ENCODE data around the gene RIF1.

The RIF1 gene, protein sequence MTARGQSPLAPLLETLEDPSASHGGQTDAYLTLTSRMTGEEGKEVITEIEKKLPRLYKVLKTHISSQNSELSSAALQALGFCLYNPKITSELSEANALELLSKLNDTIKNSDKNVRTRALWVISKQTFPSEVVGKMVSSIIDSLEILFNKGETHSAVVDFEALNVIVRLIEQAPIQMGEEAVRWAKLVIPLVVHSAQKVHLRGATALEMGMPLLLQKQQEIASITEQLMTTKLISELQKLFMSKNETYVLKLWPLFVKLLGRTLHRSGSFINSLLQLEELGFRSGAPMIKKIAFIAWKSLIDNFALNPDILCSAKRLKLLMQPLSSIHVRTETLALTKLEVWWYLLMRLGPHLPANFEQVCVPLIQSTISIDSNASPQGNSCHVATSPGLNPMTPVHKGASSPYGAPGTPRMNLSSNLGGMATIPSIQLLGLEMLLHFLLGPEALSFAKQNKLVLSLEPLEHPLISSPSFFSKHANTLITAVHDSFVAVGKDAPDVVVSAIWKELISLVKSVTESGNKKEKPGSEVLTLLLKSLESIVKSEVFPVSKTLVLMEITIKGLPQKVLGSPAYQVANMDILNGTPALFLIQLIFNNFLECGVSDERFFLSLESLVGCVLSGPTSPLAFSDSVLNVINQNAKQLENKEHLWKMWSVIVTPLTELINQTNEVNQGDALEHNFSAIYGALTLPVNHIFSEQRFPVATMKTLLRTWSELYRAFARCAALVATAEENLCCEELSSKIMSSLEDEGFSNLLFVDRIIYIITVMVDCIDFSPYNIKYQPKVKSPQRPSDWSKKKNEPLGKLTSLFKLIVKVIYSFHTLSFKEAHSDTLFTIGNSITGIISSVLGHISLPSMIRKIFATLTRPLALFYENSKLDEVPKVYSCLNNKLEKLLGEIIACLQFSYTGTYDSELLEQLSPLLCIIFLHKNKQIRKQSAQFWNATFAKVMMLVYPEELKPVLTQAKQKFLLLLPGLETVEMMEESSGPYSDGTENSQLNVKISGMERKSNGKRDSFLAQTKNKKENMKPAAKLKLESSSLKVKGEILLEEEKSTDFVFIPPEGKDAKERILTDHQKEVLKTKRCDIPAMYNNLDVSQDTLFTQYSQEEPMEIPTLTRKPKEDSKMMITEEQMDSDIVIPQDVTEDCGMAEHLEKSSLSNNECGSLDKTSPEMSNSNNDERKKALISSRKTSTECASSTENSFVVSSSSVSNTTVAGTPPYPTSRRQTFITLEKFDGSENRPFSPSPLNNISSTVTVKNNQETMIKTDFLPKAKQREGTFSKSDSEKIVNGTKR (N-terminal part only)

DNA sequence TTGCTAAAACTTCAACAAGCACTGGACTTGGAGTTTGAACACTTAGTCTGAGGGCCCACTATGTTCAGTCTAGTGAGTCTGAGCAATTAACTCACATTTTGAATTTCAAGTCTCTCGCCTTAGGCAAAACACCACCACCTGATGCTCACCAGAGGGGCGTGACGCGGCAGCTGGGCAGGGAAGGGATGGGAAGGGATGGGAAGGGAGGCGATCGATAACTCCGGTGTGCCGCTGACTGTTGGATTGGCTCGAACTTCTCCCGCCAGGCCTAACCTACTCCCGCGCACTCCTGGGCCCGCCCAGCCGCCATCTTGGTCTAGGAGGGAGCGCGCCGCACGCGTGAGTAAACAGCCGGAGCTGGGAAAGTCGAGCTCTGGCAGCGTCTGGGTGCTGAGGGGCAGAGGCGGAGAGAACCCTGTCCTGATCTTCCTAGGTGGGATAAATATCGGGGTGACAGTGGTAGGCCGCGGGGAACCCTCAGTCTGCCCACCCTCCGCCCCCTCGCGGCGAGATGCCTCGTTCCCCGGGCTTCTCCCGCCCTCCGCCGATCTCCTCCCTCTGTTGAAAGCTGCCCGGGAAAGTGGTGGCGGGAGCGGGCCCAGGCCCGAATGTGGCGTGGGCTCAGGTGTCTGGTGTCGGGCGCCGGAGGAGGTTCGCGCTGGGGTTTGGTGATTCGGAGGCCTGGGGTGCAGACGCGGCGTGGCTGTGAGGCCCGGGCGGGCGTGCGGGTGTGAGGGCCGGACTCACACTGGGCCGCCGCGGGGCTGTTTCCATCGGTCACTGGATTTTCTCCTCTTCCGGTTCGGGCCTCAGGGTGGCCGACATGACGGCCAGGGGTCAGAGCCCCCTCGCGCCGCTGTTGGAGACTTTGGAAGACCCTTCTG lies at the start of gene RIF1:
Gene RIF1, plus strand, starts transcription at position 302 of the 884 bp plus-strand sequence. Its CDS starts 522 bp downstream, at position 824.
- DNase-seq, result peak; percentile 75

DNA sequence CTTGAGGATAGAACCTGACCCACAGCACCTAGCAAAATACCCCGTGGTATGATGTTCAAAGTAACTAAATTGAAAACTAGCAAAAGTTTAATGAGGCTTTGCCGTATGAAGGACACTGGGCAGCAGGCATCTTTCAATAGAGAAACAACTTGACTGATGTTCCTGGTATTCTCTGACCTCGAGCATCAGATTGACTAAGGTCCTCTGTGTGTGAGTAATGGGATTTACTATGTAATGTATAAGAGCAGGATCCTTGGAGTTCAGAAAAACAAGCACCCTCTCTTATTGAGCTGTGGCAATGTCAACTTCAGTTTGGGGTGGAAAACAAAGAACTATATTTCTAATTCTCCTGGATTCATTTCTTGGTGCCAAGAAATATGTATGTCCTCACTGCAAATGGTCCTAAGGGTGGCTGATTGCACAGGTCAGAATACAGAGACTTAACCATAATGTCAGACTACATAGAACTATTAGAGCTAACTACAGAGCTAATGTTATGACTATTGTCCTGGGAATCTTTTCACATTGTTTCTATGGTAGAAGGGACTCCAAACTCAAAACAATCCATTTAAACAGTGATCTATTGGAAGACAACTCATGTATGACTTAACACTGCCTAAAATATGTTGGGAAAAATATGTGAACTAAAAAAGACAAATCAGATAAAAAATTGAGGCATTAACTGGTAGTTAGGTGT lies 47.9 kb upstream of the RIF1 start:
- DNase-seq, result no peak

DNA sequence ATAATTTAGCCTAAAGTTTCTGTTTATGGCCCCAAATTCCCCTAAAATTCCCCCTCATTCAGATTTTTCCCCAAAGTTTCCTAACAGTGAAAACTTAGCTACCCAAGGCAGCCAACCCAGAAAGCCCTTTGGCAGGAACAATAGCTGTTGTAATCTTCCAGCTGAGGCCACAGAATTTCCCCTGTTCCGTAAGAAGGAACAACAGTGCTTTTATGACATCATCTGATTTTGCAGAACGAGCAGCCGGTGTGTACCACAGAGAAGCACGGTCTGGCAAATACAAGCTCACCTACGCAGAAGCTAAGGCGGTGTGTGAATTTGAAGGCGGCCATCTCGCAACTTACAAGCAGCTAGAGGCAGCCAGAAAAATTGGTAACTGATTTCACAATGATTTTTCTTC lies 46.0 kb upstream of the RIF1 start:
- no peak for DNase-seq

DNA sequence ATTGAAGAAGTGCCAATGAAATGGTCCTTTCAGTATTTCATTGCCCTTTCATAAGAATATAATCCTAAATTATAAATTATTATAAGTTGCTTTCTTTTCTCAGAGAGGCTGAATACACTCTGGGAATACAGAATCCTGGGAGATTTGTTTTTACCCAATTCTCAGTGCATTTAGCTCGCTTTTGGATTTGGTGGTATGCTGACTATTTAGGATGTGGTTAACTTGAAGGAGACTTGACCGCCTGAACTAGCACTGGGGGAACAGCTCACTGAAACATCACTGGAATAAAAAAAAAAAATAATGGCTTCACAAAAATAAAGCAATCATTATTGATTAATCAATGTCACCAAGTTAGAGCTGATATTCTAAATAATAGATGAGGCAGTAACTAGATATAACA lies 42.1 kb upstream of the RIF1 start:
- no peak for DNase-seq

DNA sequence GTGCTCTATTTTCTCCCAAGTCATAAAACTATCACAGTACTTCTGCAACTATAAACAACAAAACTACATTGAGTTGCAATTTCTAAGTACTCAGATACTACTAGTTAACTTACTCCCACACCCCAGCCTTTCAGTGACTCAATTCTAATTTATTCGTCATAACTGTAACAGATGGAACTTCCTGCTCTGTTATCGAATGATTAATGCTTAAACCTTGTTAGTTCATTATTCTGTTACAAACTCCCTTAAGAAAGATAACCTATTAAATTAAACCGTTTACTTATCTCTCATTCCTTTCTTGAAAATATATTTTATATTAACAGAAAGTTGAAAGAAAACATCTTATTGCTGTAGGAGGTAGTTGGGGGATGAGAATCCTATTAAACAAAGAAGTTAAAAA lies 35.3 kb upstream of the RIF1 start:
- DNase-seq, result no peak

DNA sequence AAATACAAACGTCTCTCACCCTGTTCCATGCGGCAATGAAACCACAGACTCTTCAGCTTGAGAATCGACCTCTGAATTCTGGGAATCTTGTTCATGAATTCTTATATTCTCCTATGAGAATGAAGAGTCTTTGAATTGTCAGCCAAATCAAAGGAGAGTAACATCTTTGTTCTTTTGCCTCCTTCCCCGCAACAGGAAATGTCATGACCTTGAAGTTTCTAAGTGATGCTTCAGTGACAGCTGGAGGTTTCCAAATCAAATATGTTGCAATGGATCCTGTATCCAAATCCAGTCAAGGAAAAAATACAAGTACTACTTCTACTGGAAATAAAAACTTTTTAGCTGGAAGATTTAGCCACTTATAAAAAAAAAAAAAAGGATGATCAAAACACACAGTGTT lies 30.5 kb upstream of the RIF1 start:
- no peak for DNase-seq

DNA sequence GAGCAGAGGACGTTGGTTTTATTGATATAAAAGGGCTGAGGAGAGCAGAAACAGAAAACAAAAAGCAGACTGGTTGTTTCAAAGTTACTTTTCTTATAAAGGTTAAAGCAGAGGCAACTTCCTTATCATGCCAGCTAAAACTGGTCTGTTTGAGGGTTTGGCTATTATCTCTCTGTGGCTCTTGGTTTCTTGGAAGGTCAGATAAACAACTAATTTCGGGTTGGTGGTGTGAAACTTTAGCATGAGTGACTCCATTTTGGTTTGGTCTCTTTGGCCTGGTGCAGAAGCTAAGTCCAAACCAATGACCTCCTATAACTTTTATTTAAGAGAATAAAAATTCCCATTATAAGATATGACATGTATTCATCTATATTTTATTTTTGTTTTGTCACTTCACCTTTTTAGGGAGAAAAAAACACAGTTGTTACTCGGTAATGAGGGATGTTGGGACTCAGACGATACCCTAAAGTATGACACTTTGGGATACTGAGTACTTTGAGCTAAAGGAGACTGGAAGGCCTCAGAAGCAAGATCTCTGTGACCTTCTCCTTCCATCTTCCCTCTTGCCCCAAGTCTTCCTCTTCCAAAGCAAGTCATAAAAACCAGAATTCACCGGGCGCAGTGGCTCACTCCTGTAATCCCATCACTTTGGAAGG lies 29.0 kb upstream of the RIF1 start:
- DNase-seq, result no peak

DNA sequence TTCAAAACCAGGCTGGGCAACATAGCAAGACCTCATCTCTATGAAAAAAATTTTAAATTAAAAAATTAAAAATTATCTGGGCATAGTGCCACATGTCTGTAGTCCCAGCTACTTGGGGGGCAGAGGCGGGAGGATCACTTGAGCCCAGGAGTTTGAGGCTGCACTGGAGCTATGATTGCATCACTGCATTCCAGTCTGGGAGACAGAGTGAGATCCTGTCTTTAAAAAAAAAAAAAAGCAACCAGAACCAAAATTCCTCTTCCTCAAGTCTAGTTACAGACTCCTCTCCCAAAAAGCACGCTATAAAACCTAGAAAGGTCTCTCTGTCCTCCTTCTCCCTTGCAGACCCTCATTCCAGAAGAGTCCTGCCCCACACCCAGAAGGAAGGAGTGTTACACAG lies 28.4 kb upstream of the RIF1 start:
- DNase-seq, result no peak

DNA sequence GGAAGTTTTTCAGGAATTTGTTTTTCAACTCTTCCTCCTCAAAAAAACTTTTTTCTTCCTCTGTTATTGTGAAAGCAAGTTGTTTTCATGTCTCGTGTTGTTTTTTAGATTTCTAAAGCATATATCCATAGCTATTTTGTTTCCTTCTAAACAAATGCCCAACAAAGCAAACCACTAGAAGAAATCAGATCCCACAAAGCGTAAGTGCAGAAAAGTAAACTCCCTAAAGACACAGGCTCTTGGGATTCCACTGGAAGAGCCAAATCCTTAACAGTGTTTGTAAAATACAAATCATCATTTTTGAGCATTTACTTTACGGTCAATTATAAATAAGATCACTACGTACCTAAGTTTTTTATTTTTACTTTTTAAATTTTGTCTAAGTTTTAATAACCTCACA lies 21.7 kb upstream of the RIF1 start:
- DNase-seq, result no peak

DNA sequence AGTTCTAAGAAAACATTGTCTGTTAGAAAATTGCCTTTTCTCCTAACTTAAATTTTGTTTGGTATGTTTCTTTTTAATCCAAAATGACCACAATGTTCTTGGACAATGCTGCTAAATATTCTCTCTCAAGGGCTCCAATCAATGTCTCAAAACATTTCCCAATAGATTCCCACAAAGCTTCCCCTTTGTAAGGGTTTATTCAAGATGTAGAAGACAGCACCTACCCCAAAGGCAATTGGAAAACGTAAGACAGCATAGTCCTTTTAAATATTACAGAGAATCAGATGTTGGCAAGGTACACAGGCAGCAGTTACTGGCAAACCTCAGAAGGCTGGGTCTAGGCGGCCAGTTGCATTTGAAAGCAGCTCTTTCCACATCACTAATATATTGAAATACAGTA lies 18.3 kb upstream of the RIF1 start:
- DNase-seq, result no peak

DNA sequence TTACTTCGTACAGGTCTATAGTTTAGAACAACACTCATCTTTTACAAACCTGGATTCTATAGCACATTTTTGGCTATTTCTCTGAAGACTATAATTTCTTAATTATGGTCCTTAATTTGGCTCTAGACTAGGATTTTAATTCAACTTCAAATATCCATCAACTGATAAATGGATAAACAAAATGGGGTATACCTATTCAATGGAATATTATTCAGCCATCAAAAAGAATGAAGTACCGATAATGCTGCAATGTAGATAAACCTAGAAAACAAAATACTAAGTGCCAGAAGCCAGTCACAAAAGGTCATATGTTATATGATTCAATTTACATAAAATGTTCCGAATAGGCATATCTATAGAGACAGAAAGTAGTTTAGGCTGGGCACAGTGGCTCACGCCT lies 15.2 kb upstream of the RIF1 start:
- DNase-seq, result no peak

DNA sequence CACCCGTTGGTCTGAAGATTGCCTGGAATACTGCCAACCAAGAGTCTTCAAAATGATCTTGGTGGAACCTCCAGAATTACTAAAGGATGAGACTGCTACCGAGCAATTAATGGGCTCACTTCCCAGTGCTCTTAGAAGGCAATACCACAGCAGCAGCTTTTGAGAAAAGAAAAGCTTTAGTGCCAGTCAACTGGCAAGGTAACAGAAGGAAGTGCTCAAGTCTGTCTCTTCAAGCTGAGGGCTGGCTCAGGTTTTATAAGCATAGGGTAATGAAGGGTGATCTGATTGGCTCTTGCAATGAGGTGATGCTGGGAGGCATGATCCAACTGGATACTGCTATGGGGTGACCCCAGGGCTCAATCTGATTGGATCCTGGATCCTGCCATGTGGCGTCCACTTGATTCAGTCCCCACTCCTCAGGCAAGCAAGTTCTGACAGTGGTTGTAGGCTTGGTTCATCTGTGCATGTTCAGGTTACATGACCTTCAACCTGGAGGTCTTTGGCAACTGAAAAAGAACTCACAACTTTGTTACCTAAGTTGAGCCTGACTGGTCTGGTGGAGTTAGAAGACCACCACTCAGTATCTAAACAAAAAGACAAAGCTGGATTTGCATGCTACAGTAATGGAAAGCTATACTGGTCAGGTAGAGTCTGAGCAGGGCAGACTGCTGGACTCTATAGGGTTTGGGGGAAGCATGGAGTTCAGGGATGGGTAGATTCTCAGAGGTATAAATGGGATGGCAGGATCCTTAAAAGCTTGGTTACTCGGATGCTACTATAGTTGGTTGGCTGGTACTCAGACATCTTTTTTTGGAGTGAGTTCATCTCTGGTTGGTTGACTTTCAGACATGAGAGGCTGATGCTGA lies 14.0 kb upstream of the RIF1 start:
- no peak for DNase-seq

DNA sequence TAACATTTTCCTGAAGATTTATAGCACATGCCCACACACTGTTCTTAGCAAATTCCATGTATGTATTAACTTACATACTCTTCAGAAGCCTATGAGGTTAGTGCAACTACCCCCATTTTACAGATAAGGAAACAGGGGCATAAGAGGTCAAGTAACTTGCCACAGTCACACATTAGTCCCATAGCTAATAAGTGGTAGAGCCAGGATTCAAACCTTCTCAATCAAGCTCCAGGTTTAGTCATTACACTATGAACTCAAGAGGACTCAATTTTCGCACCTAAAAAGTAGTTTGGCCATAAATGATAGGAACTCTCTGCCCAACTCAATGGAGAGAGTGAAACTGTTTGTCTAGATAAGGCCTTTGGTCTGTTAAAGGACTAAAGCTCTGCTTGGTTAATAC lies 9.7 kb upstream of the RIF1 start:
- DNase-seq, result no peak

DNA sequence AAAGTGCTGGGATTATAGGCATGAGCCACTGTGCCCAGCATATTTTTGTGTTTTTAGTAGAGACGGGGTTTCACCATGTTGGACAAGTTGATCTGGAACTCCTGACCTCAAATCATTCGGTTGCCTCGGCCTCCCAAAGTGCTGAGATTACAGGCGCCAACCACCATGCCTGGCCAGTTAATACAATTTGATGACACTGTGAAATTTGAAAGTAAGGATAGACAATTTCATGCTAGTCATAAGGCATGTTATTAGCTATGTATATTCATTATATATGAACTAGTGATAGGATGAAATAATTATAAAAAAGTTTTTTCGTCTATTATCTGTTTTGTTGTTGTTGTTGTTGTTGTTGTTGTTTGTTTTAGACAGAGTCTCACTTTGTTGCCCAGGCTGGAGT lies 8.6 kb upstream of the RIF1 start:
- no peak for DNase-seq

DNA sequence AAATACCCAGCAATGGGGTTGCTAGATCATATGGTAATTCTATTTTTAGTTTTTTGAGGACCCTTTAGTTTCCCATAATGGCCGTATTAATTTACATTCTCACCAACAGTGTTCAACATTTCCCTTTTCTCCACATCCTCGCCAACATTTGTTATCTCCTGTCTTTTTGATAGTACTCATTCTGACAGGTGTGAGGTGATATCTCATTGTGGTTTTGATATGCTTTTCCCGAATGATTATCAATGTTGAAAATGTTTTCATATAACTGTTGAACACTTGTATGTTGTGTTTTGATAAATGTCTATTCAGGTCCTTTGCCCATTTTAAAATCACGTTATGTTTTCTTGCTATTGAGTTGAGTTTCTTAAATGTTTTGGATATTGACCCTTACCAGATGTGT lies 5.8 kb upstream of the RIF1 start:
- no peak for DNase-seq

DNA sequence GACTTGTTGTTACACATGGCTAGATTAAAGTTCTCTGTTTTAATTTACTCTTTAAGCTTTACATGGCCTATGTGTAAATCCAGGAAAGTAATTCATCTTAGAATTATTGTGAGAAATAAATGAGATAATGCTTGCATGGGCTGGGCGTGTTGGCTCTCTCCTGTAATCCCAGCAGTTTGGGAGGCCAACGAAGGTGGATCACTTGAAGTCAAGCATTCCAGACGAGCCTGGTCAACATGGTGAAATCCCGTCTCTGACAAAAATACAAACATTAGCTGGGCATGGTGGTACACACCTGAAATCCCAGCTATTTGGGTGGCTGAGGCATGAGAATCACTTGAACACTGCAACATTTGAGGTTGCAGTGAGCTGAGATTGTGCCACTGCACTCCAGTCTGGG lies 4.3 kb upstream of the RIF1 start:
- no peak for DNase-seq

DNA sequence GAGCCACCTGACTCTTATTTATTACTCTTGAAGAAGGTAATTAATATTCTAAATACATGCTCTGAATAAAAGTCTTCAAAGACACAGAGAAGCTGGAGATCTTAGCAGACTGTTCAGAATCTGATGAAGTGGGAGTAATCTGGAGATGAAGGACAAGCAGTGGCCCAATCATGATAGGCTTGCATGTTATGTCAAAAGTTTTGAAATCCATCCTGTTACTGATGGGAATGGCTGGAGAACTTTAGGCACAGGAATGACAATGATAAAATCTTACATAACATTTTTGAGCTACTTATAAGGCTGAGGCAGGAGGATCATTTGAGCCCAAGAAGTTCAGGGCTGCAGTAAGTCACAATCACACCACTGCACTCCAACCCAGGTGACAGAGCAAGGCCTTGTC lies 2.4 kb upstream of the RIF1 start:
- no peak for DNase-seq

DNA sequence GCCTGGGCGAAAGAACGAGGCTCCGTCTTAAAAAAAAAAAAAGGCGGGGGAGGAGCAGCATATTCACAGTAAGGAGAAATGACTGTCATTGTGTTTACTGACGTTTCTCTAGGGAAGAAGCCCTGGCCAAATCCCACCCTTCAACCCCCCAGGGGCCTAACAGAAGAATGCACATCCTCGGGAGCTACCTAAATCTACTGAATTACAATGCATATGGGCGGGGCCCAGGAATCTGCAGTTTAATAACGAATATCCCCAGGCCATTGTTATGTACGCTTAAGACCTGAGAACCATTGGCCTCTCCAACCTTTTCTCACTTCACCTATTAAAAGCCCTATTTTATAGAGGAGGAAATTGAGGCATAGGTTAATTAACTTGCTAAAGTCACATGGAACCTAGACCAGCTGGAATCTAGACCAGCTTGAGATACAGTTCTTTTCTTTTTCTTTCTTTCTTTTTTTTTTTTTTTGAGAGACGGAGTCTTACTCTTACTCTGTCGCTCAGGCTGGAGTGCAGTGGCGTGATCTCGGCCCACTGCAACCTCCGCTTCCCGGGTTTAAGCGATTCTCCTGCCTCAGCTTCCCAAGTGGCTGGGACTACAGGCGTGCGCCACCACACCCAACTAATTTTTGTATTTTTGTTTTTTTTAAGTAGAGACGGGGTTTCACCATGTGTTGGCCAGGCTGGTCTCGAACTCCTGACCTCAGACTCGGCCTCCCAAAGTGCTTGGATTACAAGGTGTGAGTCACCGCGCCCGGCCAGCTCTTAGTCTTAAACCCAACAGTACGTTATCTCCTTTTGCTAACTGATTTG lies 708 bp upstream of the RIF1 start:
- no peak for DNase-seq

DNA sequence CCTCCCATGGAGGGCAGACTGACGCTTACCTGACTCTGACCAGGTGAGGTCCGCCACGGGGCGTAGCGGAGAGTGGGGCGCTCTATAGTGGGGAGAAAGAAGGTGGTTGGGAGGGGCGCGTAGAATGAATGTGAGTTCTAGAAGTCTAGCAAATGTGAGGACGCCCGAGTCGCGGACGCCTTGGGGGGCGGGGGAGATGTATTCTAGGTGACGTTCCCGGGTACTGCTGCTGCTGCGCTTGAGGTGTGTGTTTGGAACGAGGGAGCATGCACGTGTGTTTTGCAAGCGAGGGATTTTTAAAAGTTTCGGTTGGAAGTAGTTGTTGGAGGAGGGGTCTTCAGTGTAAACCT lies 758 bp downstream of the RIF1 start:
- DNase-seq, result peak; percentile 40
